8988T (cell line): Measurements from ENCODE around the gene MRPS21.
"Not testable (repeated sequence)": the region's sequence is repeated elsewhere in the genome, so short reads cannot be mapped to it uniquely, and the experiment has no call there.

ENCODE experiments used
- DNase-seq: peaks from one replicate; pipeline ENCODE4 v3.0.0; 2011

MRPS21 gene

DNA sequence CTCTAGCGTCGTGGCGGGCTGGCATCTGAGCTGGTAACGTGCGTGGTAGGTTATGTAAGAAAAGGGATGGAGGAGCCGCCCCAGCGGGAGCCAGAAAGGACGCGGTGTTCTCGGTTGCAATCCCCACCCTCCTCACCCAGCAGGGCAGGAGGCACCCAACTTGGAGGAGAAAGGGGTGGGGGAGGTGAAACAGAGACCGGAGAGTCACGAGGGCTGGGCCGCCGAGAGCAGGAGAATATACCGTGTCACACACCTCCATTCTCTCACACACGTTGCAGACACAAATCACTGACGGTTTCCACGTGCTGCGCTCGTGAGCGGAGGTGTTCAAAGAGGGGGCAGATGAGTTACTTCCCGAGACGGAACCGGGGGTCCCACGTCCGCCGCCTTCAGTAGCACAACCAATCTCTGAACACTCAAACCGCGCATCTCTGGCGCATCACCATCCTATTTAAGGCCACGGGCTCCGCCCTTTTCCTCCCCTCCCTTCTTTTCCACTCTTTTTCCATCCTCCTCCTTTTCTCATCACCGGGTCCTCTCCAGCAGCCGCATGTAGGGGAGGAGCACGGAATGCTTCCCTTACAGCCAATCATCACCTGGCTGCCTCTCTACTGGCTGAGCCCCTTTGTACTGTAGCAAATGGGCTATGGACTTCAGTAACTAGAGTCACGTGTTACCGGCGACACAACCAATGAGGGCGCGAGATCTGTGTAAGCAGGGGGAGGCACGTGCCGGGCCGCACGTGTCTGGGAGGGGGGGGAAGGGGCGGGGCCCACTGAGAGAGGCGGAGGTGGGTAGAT, 11.7 kb upstream of the MRPS21 start, which contains the start of gene CIART:
CIART (plus strand) TSS at position 797 of the 800 bp plus-strand sequence. CDS start 714 bp downstream, outside the sequence.
- DNase-seq: peak; percentile 57

DNA sequence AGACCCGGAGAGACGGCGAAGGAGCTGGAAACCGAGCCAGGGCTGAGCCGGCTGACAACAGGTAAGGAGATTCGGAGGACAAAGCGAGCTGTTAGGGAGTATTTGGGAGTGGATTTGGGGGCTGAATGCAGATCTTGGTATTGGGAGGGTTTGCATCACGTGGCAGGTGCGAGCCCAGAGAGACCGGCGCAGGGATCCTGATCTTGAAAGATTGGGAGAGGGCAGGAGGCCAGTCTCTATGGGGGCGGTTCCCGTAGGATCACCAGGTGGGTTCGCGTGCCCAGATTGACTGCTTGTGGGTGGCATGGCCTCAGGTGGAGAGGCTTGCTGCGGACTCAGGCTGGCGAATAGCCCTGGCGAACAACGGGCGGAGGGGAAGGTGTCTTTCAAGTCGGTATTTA, 11.1 kb upstream of the MRPS21 start:
- no peak for DNase-seq

DNA sequence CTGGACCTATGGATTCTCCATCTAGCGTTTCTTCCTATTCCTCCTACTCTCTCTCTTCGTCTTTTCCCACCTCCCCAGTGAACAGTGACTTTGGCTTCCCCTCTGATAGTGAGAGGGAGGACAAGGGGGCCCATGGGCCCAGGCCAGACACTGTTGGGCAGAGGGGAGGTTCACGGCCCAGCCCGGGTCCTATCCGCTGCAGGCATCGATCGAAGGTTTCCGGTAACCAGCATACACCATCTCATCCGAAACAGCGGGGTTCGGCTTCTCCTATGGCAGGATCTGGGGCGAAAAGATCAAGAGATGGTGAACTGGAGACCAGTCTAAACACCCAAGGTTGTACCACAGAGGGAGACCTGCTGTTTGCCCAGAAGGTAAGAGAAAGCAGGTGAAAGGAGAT, 10.4 kb upstream of the MRPS21 start:
- no peak for DNase-seq

DNA sequence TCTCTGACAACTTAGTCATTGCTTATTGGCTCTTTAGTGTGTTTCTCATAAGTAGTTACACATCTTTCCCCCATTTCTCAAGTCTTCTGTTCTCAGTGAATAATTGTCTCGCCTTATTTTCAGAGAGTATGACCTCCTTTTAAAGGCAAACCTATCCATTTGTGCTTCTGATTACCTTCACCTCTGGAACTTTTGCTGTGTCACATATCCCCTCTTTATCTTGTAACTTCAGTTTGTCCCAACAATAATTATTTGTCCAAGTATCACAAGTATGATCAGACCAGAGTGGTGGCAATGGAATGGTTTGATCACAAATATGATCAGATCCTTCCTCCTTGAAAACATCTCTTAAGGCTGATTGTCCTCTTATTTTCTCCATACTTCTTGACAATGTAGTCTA, 5.3 kb upstream of the MRPS21 start:
- DNase-seq: no peak

DNA sequence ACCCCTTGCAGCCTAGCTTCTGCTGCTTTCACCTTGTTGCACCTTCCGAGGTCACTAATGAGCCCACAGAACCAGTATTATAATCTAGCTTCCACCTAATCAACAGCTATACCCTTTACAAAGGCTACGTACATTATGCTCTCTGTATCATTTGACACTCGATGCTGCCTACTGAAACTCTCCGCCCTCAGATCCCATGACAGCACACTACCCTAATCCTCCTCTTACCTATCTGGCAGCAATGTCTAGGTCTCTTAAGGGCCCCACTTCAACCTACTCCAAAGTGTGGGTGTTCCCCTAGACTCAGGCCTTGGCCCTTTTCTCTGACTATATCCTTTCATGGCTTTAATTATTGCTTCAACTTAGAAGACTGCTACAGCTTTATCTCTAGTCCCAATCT, 4.8 kb upstream of the MRPS21 start:
- DNase-seq: no peak

DNA sequence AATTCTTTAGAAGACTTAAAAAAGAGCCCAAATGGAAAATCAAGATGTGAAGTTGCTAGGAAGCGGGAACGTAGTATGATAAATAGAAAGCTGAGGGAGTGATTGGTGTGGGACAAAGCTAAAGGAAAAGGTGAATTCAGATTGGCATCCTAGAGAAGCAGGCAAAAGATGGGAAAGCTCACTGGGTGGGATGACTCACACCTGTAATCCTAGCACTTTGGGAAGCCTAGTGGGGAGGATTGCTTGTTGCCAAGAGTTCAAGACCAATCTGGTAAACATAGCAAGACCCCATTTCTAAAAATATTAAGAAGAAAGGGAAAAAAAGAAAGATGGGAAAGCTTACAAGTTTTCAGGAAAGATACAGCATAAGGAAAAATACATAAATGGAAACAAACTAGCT, 1.8 kb downstream of the MRPS21 start:
- no peak for DNase-seq

DNA sequence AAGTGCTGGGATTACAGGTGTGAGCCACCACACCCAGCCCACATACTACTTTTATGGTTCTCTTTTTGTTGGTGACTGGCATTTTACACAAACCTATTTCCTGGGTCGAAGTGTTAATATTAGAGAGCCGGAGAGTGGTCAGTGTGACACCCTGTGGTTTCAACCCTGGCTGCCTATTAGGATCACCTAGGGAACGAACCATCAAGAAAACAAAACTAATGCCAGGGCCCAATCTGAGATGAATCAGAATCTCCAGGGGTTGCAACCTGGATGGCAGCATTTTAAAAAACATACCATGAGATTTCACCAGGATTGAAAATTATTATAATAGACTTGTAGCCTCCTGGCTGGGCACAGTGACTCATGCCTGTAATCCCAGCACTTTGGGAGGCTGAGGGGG, 6.1 kb downstream of the MRPS21 start:
- DNase-seq: no peak

GRCh38 chr1:150302338-150302737, 8.7 kb downstream of the MRPS21 start:
- no peak for DNase-seq

DNA sequence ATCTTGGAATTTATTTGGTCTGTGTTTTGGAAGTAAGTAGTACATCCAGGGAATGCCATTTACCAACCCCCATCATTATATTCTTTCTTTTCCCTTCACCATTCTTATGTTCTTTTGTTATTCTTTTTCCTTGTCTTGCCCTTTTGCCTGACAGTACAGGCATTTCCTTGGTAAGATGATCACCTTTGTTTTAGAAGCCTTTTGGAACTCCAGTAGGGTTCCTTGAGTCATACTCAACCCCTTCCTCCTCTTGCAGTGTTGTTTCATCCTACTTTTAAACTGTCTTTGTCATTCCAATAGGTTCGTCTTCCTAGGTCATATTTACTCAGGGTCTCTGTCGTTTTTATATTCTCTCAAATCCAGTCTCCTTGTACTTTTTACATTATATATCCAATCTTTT, 9.2 kb downstream of the MRPS21 start:
- DNase-seq: no peak

- DNase-seq: not testable (repeated sequence)
Measured at GRCh38 chr1:150308585-150308984, 14.9 kb downstream of the MRPS21 start.

DNA sequence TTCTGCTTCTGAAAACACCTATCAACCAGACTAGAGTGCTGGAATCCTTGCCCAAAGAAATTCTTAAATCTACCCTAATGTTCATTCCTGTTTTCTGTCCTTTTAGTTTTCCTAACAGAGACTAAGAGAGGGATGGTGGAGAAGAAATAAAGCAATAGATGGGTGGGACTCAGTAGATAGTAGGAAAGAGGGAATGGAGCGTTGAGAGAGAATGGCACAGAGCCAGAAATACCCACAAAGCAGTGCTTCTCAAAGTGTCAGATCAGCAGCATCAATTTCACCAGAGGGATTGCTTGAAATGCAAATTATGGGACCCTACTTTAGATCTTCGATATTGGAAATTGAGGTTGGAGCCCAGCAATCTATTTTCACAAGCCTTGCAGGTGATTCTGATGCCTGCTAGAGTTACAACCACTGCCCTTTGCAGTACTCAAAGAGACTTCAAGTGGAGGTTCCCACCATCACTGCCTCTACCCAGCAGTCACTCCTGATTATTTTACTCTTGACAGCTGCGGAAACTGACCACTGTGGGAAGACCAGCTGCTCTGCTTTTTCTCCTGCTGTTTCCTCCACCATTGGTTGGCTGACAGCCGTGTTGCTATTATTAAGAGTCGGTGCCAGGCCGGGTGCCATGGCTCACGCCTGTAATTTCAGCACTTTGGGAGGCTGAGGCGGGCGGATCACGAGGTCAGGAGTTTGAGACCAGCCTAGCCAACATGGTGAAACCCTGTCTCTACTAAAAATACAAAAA, 16.3 kb downstream of the MRPS21 start:
- no peak for DNase-seq

DNA sequence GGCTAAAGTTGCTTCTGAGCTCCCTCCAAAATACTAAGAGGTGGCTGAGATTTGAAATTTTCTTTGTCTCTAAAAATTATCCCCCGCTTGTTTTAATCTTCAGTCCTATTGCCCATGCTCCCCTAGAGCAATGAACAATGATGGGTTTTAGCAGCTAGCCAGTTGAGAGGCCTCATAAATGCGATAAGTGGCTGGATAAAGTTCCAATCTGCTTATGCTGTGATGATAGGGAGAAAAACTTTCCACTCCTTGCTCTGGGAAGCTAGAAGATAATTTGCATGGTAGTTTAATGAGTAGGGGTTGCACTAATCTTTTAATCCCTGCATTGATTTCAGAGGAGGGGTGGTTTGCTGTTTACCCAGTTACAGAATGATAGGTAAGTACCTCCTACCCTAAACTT, 18.1 kb downstream of the MRPS21 start:
- DNase-seq: no peak

DNA sequence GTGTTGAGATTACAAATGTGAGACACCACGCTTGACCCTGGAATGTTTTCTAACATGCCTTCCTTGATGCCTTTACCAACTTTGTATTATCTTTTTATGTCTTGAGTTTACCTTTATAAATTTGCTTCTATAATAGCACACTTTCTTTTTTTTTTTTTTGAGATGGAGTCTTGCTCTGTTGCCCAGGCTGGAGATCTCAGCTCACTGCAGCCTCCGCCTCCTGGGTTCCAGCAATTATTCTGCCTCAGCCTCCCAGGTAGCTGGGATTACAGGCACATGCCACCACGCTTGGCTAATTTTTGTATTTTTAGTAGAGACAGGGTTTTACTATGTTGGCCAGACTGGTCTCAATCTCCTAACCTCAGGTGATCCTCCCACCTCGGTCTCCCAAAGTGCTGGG, 21.0 kb downstream of the MRPS21 start:
- DNase-seq: not testable (repeated sequence)

GRCh38 chr1:150320667-150320978, 27.0 kb downstream of the MRPS21 start:
- DNase-seq: no peak

DNA sequence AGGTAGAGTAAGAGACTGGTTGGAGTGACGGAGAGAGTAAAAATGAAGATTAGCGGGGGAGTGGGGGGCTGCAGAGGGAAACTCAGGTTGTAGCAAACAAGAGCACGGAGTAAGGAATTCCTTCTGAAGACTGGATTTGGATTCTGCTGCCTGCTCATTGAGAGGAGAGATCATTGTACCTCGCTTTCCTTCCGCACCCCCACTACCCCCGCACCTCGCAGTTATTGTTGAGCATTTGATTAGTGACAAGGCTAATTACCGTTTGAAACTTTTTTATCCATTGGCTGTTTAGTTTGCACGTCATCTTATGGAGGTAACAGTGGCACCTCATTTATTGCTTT, 28.1 kb downstream of the MRPS21 start:
- DNase-seq: no peak

DNA sequence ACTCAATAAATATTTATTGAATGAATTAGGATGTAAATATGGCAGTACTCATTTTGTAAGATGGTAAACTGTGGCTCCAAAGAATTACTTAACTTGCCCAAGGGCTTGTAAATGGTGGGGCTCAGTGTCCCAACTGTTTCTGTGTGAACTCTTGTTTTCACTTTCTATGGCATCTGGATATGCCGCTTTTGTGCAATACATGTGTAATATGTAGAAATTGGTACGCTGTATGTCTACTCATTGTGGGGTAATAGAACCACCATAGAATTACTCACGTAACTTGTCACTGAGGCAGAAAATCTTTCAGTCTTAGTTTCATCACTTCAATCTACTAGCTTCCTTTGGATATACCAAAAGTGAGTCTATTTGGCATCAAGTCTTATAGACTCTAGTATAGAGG, 28.6 kb downstream of the MRPS21 start:
- no peak for DNase-seq

- no peak for DNase-seq
Measured at GRCh38 chr1:150332651-150333290, 39.1 kb downstream of the MRPS21 start.

- no peak for DNase-seq
Measured at GRCh38 chr1:150346316-150346715, 52.7 kb downstream of the MRPS21 start.

DNA sequence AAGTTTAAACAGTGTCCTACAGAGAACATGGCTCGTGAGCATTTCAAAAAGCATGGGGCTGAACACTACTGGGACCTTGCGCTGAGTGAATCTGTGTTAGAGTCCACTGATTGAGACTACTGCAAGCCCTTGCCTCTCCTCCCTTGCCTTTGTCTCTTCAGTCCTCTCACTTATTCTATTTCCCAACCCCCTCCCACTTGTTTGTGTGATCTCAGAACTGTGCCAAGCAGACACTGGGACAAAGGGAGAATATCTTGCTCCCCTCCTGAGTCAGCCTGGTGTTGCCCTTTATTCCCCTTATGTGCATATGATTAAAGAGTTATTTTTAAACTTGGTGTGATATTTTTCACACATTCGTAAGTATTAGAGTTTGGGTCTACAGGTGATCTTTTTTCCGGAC, 59.2 kb downstream of the MRPS21 start:
- DNase-seq: no peak
